C4-2B (cell line): Measurements from ENCODE around the gene BNIP2.

Experiments used
- CTCF ChIP-seq: fragments of 450-650 bp; conservative IDR thresholded peaks from 2 replicates; pipeline ENCODE4 v1.5.1; 2017; ENCODE audit warnings: mild to moderate bottlenecking
- ZFX ChIP-seq: fragments of 450-650 bp; IDR thresholded peaks from 2 replicates; pipeline ENCODE4 v1.6.1; 2017

GRCh38 chr15:59696332-59696731 lies 7.2 kb upstream of the BNIP2 start:
- TF ChIP-seq CTCF (no peak), ZFX (no peak)
